Nephron progenitor cell (in vitro differentiated cells): ENCODE measurements around the gene MUTYH.

Experiments used
- DNase-seq: peaks from one replicate; pipeline ENCODE4 v3.0.0; 2021
- H3K27ac Mint-ChIP-seq: 2 replicates; pipeline ENCODE4 v1.8.0; 2021; ENCODE audit warnings: mild to moderate bottlenecking, moderate library complexity, mixed read lengths
- H3K27me3 Mint-ChIP-seq: 2 replicates; pipeline ENCODE4 v1.8.0; 2021; ENCODE audit warnings: mild to moderate bottlenecking, low read depth, mixed read lengths; ENCODE audit not compliant: poor library complexity
- H3K36me3 Mint-ChIP-seq: 2 replicates; pipeline ENCODE4 v1.8.0; 2021; ENCODE audit warnings: low read depth, mixed read lengths
- H3K4me1 Mint-ChIP-seq: 2 replicates; pipeline ENCODE4 v1.8.0; 2021; ENCODE audit warnings: mixed read lengths
- H3K4me3 Mint-ChIP-seq: 2 replicates; pipeline ENCODE4 v1.8.0; 2021; ENCODE audit warnings: mild to moderate bottlenecking, moderate library complexity, mixed read lengths
- H3K9me3 Mint-ChIP-seq: 2 replicates; pipeline ENCODE4 v1.8.0; 2021; ENCODE audit warnings: mild to moderate bottlenecking, moderate library complexity, mixed read lengths
- CTCF ChIP-seq: fragments of 200-600 bp; sonication (generic); IDR thresholded peaks from 2 replicates; pipeline ENCODE4 v1.5.0; 2021; ENCODE audit warnings: antibody characterized with exemption

The MUTYH gene

GRCh38 chr1:45380730-45381129 lies 40.5 kb upstream of the MUTYH start:
- no peak for TF ChIP-seq CTCF
- Mint-ChIP-seq H3K4me1 (no peaks in the 10 kb centered on the region), H3K27me3 (peaks cover 4% of the 10 kb centered on the region)

GRCh38 chr1:45380125-45380524 lies 39.9 kb upstream of the MUTYH start:
- DNase-seq: no peak
- no peaks in the 10 kb centered on the region for H3K9me3 Mint-ChIP-seq
- H3K36me3 Mint-ChIP-seq: peaks cover 4% of the 10 kb centered on the region
- TF ChIP-seq CTCF: no peak
- peaks cover 6% of the 10 kb centered on the region for H3K27me3 Mint-ChIP-seq
- H3K4me1 Mint-ChIP-seq: no peaks in the 10 kb centered on the region
- no peak overlapping the region for H3K27ac Mint-ChIP-seq
- no peak overlapping the region for H3K4me3 Mint-ChIP-seq

More at GRCh38 chr1:45380730-45381129, 40.5 kb upstream of the MUTYH start:
- H3K4me3 Mint-ChIP-seq: no peak overlapping the region
- no peak for DNase-seq
- no peak overlapping the region for H3K27ac Mint-ChIP-seq
- H3K36me3 Mint-ChIP-seq: peaks cover 4% of the 10 kb centered on the region
- no peaks in the 10 kb centered on the region for H3K9me3 Mint-ChIP-seq

- Mint-ChIP-seq H3K4me1 (no peaks in the 10 kb centered on the region), H3K4me3 (no peak overlapping the region), H3K36me3 (peaks cover 4% of the 10 kb centered on the region), H3K9me3 (no peaks in the 10 kb centered on the region), H3K27ac (no peak overlapping the region), H3K27me3 (peaks cover 9% of the 10 kb centered on the region)
- DNase-seq: no peak
- no peak for TF ChIP-seq CTCF
Observed at GRCh38 chr1:45379524-45379923, 39.3 kb upstream of the MUTYH start.

- Mint-ChIP-seq H3K4me1 (no peaks in the 10 kb centered on the region), H3K9me3 (no peaks in the 10 kb centered on the region), H3K27ac (no peak overlapping the region), H3K27me3 (peaks cover 16% of the 10 kb centered on the region), H3K4me3 (no peak overlapping the region), H3K36me3 (peaks cover 4% of the 10 kb centered on the region)
- no peak for DNase-seq
- no peak for TF ChIP-seq CTCF
Observed at GRCh38 chr1:45378184-45378583, 37.9 kb upstream of the MUTYH start.

GRCh38 chr1:45375104-45376090 lies 35.2 kb upstream of the MUTYH start:
- H3K36me3 Mint-ChIP-seq: peaks cover 4% of the 10 kb centered on the region
- no peak for DNase-seq
- no peaks in the 10 kb centered on the region for H3K4me1 Mint-ChIP-seq
- peaks cover 23% of the 10 kb centered on the region for H3K27me3 Mint-ChIP-seq
- peak overlapping the region; percentile 7 for H3K27ac Mint-ChIP-seq
- no peak for TF ChIP-seq CTCF
- no peak overlapping the region for H3K4me3 Mint-ChIP-seq
- H3K9me3 Mint-ChIP-seq: no peaks in the 10 kb centered on the region

GRCh38 chr1:45373573-45373972 lies 33.3 kb upstream of the MUTYH start:
- Mint-ChIP-seq H3K4me3 (no peak overlapping the region), H3K36me3 (peaks cover 4% of the 10 kb centered on the region), H3K9me3 (no peaks in the 10 kb centered on the region), H3K27ac (no peak overlapping the region), H3K4me1 (no peaks in the 10 kb centered on the region), H3K27me3 (peaks cover 23% of the 10 kb centered on the region)
- no peak for DNase-seq
- no peak for TF ChIP-seq CTCF
